ENCODE measurements around the gene GRK3.
A peak's percentile ranks its signal among the peaks of the same experiment; 100 is the strongest.
"Not testable (repeated sequence)": the region's sequence is repeated elsewhere in the genome, so short reads cannot be mapped to it uniquely, and the experiment has no call there.

GRK3 gene

DNA sequence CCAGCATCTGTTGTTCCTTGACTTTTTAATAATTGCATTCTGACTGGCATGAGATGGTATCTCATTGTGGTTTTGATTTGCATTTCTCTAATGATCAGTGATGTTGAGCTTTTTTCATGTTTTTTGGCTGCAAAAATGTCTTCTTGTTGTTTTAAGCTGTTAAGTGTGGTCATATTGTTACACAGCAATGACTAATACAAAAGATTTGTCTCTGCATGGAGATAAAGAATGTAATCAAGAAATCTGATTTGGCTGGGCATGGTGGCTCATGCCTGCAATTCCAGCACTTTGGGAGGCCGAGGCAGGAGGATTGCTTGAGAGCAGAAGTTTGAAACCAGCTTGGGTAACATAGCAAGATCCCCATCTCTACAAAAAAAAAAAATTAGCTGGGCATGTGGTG is 12.1 kb upstream of the GRK3 start:
- not testable (repeated sequence) for DNase-seq

DNA sequence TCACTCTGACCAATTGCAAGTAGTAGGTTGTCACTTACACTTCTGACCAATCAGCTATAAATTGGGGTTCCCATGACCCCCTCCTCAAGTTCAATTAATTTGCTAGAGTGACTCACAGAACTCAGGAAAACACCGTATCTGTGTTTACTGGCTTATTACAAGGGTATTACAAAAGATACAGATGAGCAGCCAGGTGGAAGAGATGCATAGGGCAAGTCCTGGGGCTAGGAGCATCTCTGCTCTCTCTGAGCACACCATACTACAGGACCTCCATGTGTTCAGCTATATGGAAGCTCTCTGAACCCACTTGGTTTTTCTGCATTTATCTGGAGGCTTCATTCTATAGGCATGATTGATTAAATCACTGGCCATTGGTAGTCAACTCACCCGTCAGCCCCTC is 11.3 kb upstream of the GRK3 start:
- DNase-seq, result no peak

DNA sequence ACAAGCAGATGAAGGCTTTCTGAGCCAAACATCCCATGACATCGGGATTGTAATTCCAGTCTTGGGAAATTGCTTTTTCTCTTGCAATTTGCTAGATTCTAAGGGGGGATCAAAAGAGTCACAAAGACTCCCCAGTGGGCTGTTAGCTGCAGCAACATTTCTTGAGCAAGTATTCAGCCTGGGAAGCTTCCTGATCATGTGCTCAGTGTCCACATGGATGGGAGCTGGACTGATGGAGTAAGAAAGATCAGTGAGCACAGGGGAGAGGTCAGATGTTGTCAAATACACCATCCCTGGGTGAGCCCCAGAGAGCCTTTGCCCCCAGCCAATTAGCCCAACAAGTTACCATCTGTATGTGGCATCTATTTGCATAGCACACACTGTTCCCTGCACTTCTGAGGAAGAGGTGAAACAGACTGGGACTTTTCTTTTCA is 10.2 kb upstream of the GRK3 start:
- no peak for DNase-seq

DNA sequence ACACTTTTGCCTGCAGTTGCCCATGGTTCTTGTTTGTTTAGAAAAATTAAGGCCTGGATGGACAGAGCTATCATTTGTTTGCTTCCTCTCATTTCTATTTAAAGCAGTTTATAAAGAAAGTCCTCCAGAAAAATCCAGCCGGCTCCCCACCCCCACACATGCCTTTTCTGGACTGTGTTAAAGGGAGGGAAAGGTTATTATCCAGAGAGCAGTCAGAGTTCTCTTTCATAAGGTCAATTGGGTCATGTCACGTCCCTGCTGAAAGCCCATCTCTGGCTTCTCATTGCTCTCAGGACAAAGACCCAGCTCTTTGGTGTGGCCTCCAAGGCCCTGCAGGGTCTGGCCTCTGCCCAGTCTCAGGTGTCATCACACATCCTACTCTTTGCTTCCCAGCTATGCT is 9.8 kb upstream of the GRK3 start:
- no peak for DNase-seq

DNA sequence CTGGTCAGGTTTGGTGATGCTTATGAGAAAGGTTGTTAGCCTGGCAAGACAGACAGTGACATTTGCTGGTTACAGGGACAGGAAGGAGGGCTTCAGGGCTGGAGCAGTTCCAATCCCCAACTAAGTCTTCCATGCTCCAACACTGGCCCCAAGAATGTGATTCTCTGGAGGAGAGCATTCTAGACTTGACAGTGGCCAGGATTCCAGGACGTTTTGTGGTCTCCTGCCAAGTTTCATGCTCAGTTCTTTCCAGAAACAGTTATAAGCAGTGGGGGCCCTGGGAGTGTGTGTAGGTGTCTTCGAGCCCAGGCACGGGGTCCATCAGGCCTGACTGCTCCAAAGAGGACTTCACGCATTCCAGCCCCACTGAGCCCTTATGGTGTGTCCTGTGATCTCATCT is 8.9 kb upstream of the GRK3 start:
- no peak for DNase-seq

DNA sequence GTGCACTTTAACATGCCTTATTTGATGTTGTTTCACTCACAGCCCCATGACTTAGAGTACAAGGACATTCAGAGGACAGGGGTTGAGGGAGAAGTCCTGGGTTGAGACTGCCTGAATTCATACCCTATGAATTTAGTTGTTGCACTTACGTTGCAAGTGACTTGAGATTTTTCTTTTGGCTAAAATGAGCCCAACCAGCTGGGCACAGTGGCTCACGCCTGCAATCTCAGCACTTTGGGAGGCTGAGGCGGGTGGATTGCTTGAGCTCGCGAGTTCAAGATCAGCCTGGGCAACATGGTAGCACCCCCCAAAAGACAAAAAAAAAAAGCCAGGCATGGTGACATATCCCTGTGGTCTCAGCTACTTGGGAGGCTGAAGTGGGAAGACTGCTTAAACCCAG is 7.3 kb upstream of the GRK3 start:
- DNase-seq, result no peak

DNA sequence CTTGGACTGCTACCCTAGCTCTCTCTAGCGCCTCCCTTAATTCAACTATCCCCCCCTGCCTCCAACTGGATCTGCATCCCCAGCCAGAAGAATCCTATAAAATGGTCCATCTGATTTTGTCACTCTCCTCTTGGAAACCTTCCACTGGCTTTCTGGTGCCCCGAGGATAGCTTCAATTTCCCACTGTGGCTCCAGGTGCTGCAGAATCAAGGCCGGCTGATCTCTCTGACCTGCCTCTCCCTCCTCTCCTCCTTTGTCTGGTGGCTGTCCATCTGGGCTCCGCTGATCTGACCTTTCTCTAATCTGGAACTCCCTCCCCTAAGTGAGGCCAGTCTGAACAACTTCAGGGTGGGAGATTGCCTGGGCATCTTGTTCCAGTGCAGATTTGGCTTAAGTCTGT is 6.1 kb upstream of the GRK3 start:
- no peak for DNase-seq

DNA sequence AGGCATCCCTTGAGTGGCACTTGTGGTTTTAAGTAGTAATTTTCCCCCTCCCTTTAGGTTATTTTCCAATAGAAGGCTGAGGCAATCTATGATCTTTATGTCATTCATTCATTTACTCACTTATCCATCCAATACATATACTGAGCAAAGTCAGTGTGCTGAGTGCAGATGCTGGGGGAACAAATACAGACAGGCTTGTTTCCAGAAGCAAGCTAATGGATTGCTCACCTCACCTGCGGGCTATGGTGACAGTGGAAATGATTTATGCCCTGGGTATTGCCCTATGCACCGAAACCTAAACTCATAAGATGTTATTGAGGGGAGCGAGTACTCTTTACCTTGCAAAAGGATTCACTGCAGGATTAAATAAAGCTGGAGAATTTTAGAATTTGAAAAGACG is 4.6 kb upstream of the GRK3 start:
- DNase-seq, result not testable (repeated sequence)

DNA sequence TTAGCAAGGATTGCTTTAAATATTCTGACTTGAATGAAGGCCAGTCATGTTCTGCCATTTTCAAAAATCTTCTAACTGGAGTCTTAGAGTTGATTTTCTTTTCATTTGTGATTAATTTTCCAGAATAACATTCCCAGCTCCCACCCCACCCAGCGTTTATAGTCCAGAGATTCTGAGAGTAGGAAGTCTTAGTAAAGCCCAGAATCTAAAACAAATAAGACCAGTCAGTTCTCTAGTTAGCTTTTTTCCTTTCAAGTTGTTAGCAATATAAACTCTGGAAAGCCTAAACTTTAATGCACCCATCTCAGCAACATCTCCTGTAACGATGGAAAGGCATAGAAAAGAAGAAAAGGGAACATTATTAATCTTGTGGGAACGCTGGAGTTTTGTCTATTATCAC is 3.3 kb upstream of the GRK3 start:
- DNase-seq, result not testable (repeated sequence)

DNA sequence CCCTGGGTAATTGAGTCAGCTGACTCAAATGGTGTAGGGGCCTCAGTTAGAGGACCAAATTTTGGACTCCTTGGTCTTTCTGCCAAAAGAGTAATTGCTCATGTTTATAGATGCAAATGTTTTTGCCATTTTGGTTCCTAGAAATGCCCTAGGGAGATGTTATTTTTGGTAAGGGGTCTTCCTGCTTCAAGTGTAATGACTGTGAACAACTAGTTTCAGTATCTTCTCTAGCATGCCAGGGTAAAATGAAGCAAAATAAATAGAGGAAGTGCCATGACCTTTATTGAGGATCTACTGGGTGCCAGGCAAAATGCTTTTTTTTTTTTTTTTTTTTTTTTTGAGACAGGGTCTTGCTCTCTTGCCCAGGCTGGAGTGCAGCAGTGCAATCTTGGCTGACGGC is 2.5 kb upstream of the GRK3 start:
- DNase-seq, result not testable (repeated sequence)

DNA sequence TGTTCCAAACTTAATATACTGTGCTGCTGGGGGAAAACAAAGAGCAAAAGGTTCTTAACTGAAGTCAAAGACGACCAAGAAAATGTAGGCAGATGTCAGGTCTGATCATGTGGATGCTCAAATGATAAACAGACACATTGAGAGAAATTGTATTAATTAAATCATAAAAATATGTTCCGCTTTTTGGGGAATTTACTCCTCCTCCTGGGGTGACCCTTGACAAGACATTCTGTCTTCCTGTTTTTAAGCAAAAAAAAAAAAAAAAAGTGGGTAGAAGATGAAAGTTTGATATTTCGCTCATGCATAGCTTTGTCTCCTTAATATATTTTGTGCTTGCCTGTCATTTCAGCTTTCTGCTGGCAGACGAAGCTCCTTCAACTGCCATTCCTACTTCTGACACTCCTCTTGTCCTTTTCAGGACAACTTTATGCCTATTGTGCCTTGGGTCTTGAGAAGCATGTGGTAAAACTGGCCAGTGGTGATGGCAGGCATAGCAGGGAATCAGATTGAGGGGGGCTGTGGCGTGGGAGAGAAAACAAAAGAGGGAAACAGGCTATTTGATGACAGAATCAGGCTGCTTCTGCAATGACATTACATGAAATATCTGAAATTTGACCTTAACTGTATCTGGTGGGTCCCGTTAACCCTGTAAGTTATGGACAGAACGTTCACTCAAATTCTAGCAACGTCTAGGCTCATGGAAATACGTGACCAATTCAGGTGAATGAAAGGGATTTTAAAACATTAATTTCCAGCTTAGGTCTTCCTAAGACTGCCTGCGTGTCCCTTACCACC is 1.3 kb upstream of the GRK3 start:
- DNase-seq, result not testable (repeated sequence)

DNA sequence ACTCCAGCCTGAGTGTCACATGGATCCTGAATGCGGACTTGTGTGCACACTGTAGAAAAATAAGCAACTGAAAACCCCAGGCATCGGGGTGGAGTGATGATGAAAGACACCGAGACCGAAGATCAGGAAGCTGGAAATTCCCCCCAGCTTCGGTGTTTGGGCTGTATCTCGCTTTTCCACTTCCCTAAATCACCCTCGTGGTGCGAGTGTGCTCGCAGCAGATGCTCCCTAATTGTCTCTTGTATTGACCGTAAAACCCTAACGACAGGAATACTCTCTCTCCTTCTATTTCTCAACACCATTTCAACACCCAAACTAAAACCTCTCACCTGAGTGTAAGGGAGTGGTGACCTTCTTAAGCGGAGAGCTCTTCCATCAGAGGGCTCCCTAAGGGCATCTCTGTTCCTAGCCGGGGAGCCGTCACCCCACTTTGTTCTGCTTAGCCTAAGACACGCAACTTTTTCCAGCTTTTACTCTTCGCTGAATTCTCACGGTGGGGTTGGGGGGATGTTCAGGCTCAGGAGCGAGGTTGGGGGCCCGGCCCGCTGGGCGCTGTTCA is 635 bp upstream of the GRK3 start:
- peak; percentile 70 for DNase-seq

DNA sequence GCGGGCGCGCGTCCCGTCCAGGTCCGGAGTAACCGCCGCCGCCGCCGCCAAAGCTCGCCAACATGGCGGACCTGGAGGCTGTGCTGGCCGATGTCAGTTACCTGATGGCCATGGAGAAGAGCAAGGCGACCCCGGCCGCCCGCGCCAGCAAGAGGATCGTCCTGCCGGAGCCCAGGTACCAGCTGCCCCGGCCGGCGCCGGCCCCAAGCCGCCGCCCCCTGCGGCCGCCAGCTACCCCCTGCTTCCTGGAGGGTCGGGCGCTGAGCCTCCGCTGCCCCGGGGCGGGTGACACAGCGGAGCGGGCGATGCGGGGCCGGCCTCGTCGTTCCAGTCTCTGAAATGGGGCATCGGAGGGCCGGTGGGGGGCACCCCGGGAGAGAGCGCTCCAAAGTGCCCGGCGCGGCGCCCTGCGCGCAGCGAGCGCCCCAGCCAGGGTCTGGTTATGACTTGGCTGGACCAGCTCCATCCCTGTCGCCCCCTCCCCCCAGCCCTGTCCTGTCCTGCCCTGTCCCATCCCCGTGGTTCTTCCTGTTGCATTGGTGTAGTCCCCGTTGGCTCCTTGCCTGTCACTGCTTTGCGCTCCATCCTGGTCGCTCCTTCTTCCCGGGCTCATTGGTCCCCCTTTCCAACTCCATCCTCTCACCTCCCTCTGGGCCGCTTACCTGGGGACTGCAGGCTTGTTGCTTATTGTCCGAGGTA is 653 bp downstream of the GRK3 start:
- no peak for DNase-seq

DNA sequence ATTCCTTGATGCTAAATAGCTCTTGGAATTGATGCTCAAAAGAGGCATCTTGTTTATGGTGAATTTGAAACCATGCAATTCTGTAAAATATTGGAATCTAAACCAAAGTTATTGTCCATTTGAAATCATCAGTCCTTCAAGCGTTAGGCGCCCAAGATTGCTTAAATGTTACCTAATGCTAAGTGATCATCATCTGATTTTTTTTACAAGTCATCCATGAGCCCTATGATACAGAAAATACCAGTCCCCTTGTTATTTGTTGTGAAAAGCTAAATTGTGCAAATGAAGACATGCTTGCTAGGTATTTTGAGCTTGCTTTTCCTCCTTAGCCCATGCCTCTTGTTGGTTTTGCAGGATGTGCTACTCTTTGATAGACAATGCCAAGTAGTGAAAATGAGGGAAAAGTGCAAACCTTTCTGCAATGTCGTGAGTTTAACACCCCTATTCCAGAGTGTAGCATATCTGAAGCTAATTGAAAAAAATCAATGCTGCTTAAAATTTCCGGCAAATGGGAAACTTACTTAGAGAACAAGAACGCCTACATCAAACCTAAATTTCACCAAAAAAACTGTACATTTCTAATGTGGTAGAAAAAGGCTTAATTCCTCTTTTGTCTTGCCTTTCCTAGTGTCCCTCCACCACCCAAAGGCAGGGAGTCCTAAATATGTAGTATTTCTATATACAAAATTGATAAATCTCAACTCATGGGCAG is 1.9 kb downstream of the GRK3 start:
- DNase-seq, result no peak

DNA sequence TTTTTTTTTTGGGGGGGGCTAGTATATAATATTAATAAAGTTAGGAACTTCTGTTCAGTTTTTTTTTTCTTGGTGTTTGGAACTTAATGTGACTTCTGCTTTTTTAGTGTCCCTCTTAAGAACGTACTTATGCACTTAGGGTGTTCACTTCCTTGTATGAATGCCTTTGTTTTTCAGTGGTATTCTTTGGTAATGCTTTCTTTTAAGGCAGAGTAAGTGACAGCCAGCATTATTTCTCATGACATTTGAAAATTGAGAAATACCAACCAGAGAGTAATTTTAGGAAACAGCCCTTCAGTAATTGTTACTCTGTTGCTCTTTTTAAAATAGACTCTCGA is 2.4 kb downstream of the GRK3 start:
- DNase-seq, result peak; percentile 77

DNA sequence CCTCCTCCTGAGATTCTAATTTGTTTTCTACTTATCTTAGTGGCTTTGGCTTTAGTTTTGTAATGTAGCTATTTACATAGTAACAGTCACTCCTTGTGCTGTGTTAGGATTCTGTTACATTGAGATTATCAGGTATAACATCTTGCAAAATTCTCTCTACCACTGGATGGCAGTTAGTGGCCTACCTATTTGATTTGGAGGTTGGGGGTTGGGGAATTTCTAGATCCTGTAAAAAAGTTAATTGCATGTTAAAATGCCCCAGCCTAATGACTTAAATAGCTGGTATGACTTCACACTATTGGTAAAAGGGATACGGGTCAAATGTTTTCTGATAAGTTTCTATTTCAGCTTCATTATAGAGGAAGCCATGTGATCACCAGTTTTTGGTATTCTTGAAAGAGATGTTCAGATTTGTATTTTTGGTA is 2.8 kb downstream of the GRK3 start:
- no peak for DNase-seq

DNA sequence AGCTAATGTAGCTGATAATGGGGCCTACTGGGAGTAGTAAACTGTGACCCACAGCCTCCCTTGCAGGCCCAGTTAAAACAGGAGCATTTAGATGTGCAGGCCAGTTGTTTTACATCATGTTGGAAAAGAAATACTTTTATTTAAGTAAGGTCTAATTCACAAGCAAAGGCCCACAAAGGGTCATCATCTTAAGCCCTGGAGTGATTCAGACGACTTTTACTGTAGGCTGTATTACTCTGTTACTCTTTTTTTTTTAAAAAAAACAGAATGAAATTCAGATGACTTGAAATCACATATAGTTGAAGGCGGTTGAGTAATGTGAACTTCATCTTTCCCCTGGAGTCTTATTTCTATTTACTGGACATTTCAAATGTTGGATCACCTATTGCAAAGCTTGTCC is 3.6 kb downstream of the GRK3 start:
- not testable (repeated sequence) for DNase-seq

DNA sequence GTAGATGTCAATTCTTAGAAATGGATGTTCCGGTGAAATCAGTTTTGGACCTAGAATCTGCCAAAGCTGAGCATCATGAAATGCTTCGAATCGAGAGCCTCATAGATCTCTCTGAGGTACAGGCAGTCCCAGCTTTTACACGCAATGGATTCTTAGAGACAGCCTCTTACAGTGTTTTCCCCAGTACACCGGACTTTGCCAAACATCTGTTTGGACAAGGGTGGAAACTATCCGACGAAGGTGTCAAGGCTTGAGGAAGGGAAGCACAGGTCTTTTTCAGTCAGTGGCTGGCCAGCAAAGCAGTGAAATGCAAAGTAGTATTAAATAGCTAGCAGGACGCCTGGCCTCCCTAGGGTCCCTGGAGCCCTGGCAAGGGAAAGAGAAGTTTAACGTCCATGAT is 4.9 kb downstream of the GRK3 start:
- no peak for DNase-seq

DNA sequence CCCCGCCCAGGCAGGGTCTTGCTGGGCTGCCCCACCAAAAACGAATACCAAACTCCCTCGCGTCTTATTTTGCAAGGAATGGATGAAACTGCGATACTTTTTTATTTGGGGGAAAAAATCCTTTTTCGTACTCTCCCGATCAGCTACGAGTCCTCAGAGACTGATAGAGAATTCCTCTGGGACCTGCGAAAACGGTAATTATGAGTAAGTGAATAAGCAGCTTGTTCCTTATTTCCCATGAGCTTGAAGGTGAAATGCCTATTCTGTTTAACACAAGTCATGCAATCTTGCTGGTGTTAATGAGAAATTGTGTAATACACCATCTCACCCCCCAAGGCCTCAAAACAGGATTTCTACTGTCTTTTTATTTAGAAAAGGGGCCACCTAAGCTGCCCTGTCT is 5.5 kb downstream of the GRK3 start:
- peak; percentile 60 for DNase-seq

DNA sequence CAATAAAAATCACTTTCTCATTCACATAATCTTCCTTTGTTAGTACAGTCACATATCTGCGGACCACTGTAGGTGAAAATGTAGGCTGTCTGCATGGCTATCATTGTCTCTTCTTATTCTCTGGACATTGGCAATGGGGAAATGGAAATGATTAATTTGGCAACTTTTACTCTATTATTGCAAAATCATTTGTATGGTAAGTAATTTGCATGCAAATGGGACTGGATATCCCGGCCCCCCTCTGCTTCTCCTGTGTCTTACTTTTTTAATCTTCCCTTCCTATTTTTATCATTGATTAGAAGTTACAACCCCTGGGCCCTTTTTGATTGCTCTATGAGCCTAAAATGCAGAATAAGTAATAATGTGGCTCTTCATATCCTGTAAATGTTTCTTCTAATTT is 6.0 kb downstream of the GRK3 start:
- DNase-seq, result no peak

DNA sequence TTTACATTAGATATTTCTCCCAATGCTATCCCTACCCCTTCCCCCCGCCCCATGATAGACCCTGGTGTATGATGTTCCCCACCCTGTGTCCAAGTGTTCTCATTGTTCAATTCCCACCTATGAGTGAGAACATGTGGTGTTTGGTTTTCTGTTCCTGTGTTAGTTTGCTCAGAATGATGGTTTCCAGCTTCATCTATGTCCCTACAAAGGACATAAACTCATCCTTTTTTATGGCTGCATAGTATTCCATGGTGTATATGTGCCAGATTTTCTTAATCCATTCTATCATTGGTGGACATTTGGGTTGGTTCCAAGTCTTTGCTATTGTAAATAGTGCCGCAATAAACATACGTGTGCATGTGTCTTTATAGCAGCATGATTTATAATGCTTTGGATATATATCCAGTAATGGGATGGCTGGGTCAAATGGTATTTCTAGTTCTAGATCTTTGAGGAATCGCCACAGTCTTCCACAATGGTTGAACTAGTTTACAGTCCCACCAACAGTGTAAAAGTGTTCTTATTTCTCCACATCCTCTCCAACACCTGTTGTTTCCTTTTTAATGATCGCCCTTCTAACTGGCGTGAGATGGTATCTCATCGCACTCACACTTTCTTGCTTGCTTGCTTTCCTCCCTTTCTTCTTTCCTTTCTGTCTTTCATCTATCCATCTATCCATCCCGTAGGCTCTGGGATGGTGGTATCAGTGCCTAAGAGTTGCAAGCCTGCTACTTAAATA is 7.7 kb downstream of the GRK3 start:
- not testable (repeated sequence) for DNase-seq

DNA sequence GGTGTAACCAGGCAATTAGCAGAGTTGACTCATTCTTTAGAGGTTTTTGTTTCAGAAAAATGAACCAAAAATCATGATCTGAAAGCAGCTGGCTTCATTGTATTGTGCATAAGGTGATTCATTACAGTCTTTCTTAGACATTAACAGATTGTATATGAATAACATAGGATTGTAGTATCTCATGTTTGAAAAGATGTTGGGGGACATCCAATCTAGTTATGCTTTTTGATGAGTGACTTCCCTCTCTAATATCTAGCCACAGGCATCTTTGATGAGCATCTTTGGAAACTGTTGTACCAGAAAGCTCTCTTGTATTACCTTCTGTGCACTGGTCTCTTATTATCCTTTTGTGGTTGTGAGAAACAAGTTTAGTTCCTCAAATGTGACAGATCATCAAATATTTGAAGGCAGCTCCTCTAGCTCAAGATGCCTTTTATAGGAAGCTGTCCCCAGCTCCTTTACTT is 8.3 kb downstream of the GRK3 start:
- peak; percentile 45 for DNase-seq

DNA sequence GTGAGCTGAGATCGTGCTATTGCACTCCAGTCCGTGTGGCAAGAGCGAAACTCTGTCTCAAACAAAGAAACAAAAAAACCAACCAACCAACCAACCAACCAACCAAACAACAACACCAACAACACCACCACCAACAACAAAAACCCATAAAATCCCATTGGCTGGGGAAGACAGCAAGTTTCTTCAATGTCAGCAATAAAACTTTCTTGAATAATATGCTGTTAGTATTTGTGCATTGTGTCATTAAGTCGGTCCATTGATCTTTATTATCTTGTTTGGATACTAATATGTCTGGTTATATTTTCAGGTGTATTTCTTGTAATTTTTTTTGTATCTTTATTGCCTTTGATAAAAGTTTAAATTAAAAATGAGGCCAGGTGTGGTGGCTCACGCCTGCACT is 9.4 kb downstream of the GRK3 start:
- DNase-seq, result no peak
